Prostate gland (tissue), 2 donors: Measurements from ENCODE around the gene GREB1. TPM values are rescaled to one million over a fixed set of nuclear protein-coding genes. Genes with fewer than 3 reads are reported as not detected.

Experiments used
- DNase-seq: peaks from one replicate; pipeline ENCODE4 v3.0.0-alpha.2; 2019; ENCODE audit warnings: low spot score
- H3K27ac ChIP-seq, 2 donors: fragments of 200-600 bp; sonication (generic); 2 replicates each; pipeline ENCODE4 v1.5.1; 2017 to 2019
- H3K27me3 ChIP-seq: fragments of 200-600 bp; sonication (generic); replicated peaks from 2 replicates; pipeline ENCODE4 v1.5.1; 2019; ENCODE audit not compliant: insufficient read depth
- H3K36me3 ChIP-seq, 2 donors: fragments of 200-600 bp; sonication (generic); 1 replicate in 1 of 2; 2 replicates in 1 of 2; pipeline versions ENCODE4 v1.5.1 to v1.8.1; 2017 to 2019
- H3K4me1 ChIP-seq: fragments of 200-600 bp; sonication (generic); replicated peaks from 2 replicates; pipeline ENCODE4 v1.5.1; 2019
- H3K4me3 ChIP-seq, 2 donors: fragments of 200-600 bp; sonication (generic); 2 replicates each; pipeline ENCODE4 v1.5.1; 2017 to 2019
- H3K9me3 ChIP-seq: fragments of 200-600 bp; sonication (generic); 2 replicates; pipeline ENCODE4 v1.5.1; 2017
- POLR2A ChIP-seq: fragments of 450-650 bp; IDR thresholded peaks from one replicate; pipeline ENCODE4 v1.6.1; 2016; ENCODE audit warnings: antibody characterized with exemption, mild to moderate bottlenecking
- POLR2AphosphoS5 ChIP-seq: sonication (generic); formaldehyde crosslinking; IDR thresholded peaks from one replicate; pipeline ENCODE4 v1.6.1; 2017; ENCODE audit warnings: antibody characterized with exemption
- WGBS: methylation state at CpG from one replicate; pipeline ENCODE4 v1.1.5; 2018; 5-methylcytosine and 5-hydroxymethylcytosine counted together
- intact Hi-C: fragments of 100-400 bp; cut with DNase I; formaldehyde crosslinking; loops from one replicate; pipeline ENCODE4 v1.14.2; 2022
- total RNA-seq, 2 donors: library from RNA; depleted of rRNA; stranded (reverse); fragments of >200 nt; gene quantifications; one replicate each; pipeline ENCODE4 v1.1.0, GENCODE V29; 2016
- TF ChIP-seq, protein P1 (sequence below), 4 experiments: fragments of 200-600 bp in 2 of 4; fragments of 450-650 bp in 2 of 4; sonication (generic) in 2 of 4; IDR thresholded peaks; 1 replicate in 3 of 4; 2 replicates in 1 of 4; pipeline ENCODE4 v1.5.1; 2016 to 2019; ENCODE audit warnings: antibody characterized with exemption in 4 of 4, mild to moderate bottlenecking in 2 of 4, moderate library complexity in 2 of 4

GREB1 gene
- total RNA-seq, 2 donors from 2014 or later: 224 to 392 TPM

DNA sequence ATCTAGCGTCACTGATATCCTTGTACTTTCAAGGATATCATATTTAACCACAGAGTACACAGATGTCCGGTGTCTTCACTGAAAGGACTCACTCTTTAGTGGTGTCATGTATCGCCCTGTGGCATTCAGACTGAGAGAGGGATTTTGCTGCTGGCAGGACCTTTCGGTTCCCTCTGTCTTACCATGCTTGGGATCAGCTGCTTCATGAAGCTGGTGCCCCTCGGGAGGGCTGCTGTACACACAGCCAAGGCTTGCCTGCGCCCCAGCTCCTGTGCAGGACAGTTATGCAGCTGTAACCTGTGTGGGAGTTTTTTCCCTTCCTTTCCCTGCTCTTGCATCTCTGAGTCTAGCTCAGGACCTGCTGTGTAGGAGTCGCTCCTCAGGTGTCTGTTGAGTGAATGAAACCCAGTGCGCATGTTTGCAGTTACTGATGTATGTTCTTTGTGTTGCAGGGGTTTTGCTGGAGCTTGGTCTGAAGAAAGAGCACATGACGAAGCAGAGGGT is 64.4 kb downstream of the GREB1 start:
- no peaks in the 10 kb centered on the region for H3K27me3 ChIP-seq
- H3K4me1 ChIP-seq: no peaks in the 10 kb centered on the region
- 68% methylated on average over 9 of the region's 9 CpGs for WGBS
- no peak for DNase-seq
- TF ChIP-seq POLR2A: no peak
- TF ChIP-seq POLR2AphosphoS5: no peak
- TF ChIP-seq, protein P1, sequence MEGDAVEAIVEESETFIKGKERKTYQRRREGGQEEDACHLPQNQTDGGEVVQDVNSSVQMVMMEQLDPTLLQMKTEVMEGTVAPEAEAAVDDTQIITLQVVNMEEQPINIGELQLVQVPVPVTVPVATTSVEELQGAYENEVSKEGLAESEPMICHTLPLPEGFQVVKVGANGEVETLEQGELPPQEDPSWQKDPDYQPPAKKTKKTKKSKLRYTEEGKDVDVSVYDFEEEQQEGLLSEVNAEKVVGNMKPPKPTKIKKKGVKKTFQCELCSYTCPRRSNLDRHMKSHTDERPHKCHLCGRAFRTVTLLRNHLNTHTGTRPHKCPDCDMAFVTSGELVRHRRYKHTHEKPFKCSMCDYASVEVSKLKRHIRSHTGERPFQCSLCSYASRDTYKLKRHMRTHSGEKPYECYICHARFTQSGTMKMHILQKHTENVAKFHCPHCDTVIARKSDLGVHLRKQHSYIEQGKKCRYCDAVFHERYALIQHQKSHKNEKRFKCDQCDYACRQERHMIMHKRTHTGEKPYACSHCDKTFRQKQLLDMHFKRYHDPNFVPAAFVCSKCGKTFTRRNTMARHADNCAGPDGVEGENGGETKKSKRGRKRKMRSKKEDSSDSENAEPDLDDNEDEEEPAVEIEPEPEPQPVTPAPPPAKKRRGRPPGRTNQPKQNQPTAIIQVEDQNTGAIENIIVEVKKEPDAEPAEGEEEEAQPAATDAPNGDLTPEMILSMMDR (IDR thresholded peaks at IDR 0.05): no peak
- no peaks in the 10 kb centered on the region for H3K9me3 ChIP-seq
- H3K36me3 ChIP-seq: peaks cover 3 to 11% of the 10 kb centered on the region in 2 donors
- no peak overlapping the region for H3K27ac ChIP-seq
- H3K4me3 ChIP-seq: no peak overlapping the region
- intact Hi-C loops: no loop called here

DNA sequence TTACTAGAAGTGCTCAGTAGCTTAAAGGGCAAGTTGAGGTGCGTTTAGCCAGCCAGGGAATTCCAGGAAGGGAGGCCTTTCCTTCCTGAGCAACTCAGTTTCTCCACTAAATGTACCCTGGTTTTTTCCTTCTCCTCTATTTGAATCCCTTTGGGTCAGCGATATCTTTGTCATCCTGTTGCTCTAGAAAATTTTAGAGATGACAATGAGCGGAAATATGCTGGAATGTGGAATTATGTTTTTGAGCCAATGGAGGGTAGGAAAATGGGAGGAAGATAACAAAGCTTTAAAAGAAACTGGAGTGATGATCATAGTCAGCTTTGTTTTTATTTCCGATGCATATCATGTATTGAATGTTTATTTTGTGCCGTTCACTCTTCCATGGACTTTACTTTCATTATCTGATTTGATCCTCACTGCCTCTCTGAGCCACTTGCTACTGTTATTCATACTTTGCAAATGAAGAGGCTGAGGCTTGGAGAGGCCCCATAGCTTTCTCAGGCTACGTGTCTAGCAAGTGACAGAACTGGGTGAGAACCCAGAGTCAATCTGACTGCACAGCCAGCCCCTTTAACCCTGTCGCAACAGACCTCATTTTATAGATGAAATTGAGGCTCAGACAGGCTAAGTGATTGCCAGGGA is 68.8 kb downstream of the GREB1 start:
- no peak overlapping the region for H3K4me3 ChIP-seq
- H3K4me1 ChIP-seq: no peaks in the 10 kb centered on the region
- DNase-seq: no peak
- no peaks in the 10 kb centered on the region for H3K27me3 ChIP-seq
- intact Hi-C loops: no loop called here
- 69% methylated on average over 7 of the region's 7 CpGs for WGBS
- H3K36me3 ChIP-seq: peaks cover 3 to 11% of the 10 kb centered on the region in 2 donors
- no peak overlapping the region for H3K27ac ChIP-seq
- no peak for TF ChIP-seq POLR2AphosphoS5
- no peak for TF ChIP-seq POLR2A
- TF ChIP-seq, protein P1 (IDR thresholded peaks at IDR 0.05): no peak
- H3K9me3 ChIP-seq: no peaks in the 10 kb centered on the region

DNA sequence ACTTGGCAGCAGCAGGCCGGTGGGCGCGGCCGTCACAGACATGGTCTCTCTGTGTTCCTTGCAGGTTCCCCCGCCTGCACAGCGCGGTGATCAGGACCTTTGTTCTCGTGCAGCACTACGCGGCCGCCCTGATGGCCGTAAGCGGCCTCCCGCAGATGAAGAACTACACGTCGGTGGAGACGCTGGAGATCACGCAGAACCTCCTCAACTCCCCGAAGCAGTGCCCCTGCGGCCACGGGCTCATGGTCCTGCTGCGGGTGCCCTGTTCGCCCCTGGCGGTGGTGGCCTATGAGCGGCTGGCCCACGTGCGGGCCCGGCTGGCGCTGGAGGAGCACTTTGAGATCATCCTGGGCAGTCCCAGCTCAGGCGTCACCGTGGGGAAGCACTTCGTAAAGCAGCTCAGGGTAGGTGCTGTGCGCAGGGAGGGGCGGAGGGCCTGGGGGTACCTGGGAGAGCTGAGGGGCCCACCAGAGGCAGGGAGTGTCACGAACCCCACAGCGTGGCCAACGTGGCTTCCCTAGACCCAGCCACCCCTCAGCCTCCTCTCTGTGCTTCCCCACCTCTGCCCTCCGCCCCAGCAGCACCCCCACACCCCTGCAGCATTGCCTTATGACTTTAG is 76.9 kb downstream of the GREB1 start:
- TF ChIP-seq, protein P1 (IDR thresholded peaks at IDR 0.05): no peak
- TF ChIP-seq POLR2A (no peak), POLR2AphosphoS5 (no peak)
- no peak overlapping the region for H3K27ac ChIP-seq
- no peaks in the 10 kb centered on the region for H3K27me3 ChIP-seq
- WGBS: 94% methylated on average over 38 of the region's 38 CpGs
- intact Hi-C loops: no loop called here
- DNase-seq: no peak
- no peaks in the 10 kb centered on the region for H3K4me1 ChIP-seq
- H3K9me3 ChIP-seq: no peaks in the 10 kb centered on the region
- H3K36me3 ChIP-seq: peaks cover 10 to 20% of the 10 kb centered on the region in 2 donors
- no peak overlapping the region for H3K4me3 ChIP-seq

DNA sequence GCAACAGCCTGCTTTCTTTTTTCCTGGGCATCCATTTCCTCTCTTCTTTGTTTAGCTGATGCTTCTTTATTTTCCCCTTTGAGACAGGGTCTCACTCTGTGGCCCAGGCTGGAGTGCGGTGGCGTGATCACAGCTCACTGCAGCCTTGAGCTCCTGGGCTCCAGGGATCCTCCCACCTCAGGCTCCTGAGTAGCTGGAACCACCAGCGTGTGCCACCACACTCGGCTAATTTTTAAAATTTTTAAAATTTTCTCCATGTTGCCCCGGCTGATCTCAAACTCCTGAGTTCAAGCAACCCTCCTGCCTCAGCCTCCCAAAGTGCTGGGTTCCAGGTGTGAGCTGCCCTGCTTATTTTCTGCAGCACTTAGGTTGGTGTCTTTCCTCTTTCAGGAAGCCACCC is 77.4 kb downstream of the GREB1 start:
- no peak for DNase-seq

More for the DNA sequence above, 77.4 kb downstream of the GREB1 start:
- Histone ChIP-seq H3K27ac (no peak overlapping the region), H3K9me3 (no peaks in the 10 kb centered on the region), H3K36me3 (peaks cover 10 to 20% of the 10 kb centered on the region in 2 donors), H3K27me3 (no peaks in the 10 kb centered on the region), H3K4me3 (no peak overlapping the region), H3K4me1 (no peaks in the 10 kb centered on the region)
- 98% methylated on average over 5 of the region's 5 CpGs for WGBS
- intact Hi-C loops: no loop called here
- TF ChIP-seq POLR2A: no peak
- TF ChIP-seq POLR2AphosphoS5: no peak
- TF ChIP-seq, protein P1 (IDR thresholded peaks at IDR 0.05): no peak
